ENCODE results near the gene NKIRAS2. TPM values are rescaled to one million over a fixed set of nuclear protein-coding genes. Genes with fewer than 3 reads are reported as not detected.
A peak's percentile ranks its signal among the peaks of the same experiment; 100 is the strongest.

NKIRAS2 gene
- total and polyA plus RNA-seq, 2 experiments from 2014 or later: 31.3 to 52.9 TPM

GRCh38 chr17:42055027-42055426 lies 35.1 kb downstream of the NKIRAS2 start (continued):
- no peak for TF ChIP-seq EZH2 (IDR thresholded peaks at IDR 0.05; ENCODE audit: low read depth, unreplicated experiment)

DNA sequence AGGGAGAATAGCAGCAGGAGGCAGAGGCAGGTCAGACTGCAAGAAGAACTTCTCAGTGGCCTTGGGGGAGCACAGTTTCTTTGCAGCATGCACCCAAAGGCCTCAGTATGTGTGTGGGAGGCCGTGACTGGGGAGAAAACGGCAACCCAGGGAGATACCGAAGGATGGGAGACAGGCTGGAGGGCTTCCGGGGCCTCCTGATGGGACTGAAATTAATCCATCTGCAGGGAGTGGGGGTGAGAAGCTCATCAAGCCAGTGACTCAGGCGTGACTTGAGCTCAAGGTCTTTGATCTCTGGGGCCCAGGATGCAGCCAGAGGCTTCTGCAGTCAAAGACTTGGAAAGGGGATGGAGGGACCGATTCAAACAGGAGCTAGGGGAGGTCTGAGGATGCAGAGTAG lies 35.6 kb downstream of the NKIRAS2 start:
- Histone ChIP-seq H3K9me2 (ENCODE audit: insufficient read depth) (no peaks in the 10 kb centered on the region), H3K4me1 (ENCODE audit: insufficient read depth) (peaks cover 30% of the 10 kb centered on the region), H3K36me3 (ENCODE audit: insufficient read depth) (no peaks in the 10 kb centered on the region), H3F3A (replicated peaks; ENCODE audit: low read depth) (0 out of 2 replicates have a peak, but pooled peaks cover 3% of the 10 kb centered on the region), H3K79me2 (replicated peaks; ENCODE audit: insufficient read depth) (no peaks in the 10 kb centered on the region), H2AFZ (no peak overlapping the region), H4K20me1 (replicated peaks; ENCODE audit: insufficient read depth) (no peaks in the 10 kb centered on the region), H3K27ac (ENCODE audit: low read depth) (no peak overlapping the region), H3K4me2 (0 out of 2 replicates have a peak overlapping the region, but pooled peaks have one; percentile 51), H3K27me3 (ENCODE audit: insufficient read depth) (no peaks in the 10 kb centered on the region), H3K4me3 (no peak overlapping the region)
- TF ChIP-seq POLR2AphosphoS5 (IDR thresholded peaks at IDR 0.05; ENCODE audit: low read depth): no peak
- no peak for TF ChIP-seq REST (IDR thresholded peaks at IDR 0.05; ENCODE audit: unreplicated experiment)
- no peak for TF ChIP-seq CREB1 (CRISPR knock-in tag; IDR thresholded peaks at IDR 0.05; ENCODE audit: low read depth)
- no peak for TF ChIP-seq ZNF462 (CRISPR knock-in tag; IDR thresholded peaks at IDR 0.05)
- TF ChIP-seq EZH2phosphoT487 (IDR thresholded peaks at IDR 0.05; ENCODE audit: unreplicated experiment): no peak
- TF ChIP-seq ZNF114 (CRISPR knock-in tag; IDR thresholded peaks at IDR 0.05): no peak
- TF ChIP-seq, protein P1, sequence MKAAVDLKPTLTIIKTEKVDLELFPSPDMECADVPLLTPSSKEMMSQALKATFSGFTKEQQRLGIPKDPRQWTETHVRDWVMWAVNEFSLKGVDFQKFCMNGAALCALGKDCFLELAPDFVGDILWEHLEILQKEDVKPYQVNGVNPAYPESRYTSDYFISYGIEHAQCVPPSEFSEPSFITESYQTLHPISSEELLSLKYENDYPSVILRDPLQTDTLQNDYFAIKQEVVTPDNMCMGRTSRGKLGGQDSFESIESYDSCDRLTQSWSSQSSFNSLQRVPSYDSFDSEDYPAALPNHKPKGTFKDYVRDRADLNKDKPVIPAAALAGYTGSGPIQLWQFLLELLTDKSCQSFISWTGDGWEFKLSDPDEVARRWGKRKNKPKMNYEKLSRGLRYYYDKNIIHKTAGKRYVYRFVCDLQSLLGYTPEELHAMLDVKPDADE (IDR thresholded peaks at IDR 0.05): no peak
- no peak for TF ChIP-seq CTCF (conservative IDR thresholded peaks at IDR 0.05; ENCODE audit: low read depth in 2 of 2)
- TF ChIP-seq EZH2 (IDR thresholded peaks at IDR 0.05; ENCODE audit: low read depth, unreplicated experiment): no peak
- H3K9me3 Mint-ChIP-seq: no peaks in the 10 kb centered on the region
- H3K36me3 Mint-ChIP-seq (ENCODE audit: low read depth): no peaks in the 10 kb centered on the region; the same call in 2 of the 3 replicates
- peak overlapping the region; percentile 31; the same call in 2 of the 3 replicates for H3K4me3 Mint-ChIP-seq
- DNase-seq (ENCODE audit: low spot score) (no peak), ATAC-seq (no peak)
- peaks cover 52% of the 10 kb centered on the region for H3K4me1 Mint-ChIP-seq
- no peak overlapping the region; the same call in 1 of the 2 replicates for H3K27ac Mint-ChIP-seq
- H3K27me3 Mint-ChIP-seq (ENCODE audit: insufficient read depth, low read depth, poor library complexity): peaks cover 28% of the 10 kb centered on the region

All from GM23338 (cell line).